ENCODE results near the gene SCGB1D1. TPM values are rescaled to one million over a fixed set of nuclear protein-coding genes. Genes with fewer than 3 reads are reported as not detected.

The SCGB1D1 gene
- polyA plus RNA-seq, 1 of the 3 experiments (the other 2 are of a cell fraction), result not detected

GRCh38 chr11:62150887-62151736 is 38.9 kb upstream of the SCGB1D1 start:
- H3K4me2 ChIP-seq, result no peak overlapping the region
- no peak overlapping the region for H3K27ac ChIP-seq (ENCODE audit: low read depth in 2 of 2, low read length in 1 of 2)
- H2AFZ ChIP-seq (ENCODE audit: low read depth), result no peak overlapping the region
- H3K4me1 ChIP-seq (ENCODE audit: control insufficient read depth in 1 of 2, insufficient read depth in 2 of 2, low read depth in 1 of 2, low read length in 1 of 2), result no peaks in the 10 kb centered on the region
- H3K9ac ChIP-seq, result no peak overlapping the region
- peaks cover 5% of the 10 kb centered on the region for H3F3A ChIP-seq (replicated peaks; ENCODE audit: insufficient read depth)
- WGBS (ENCODE audit: low lambda C conversion rate), result 95% methylated on average over 7 of the region's 10 CpGs
- H3K4me3 ChIP-seq (ENCODE audit: low read depth in 2 of 2, low read length in 1 of 2), result no peak overlapping the region
- no peaks in the 10 kb centered on the region for H3K9me3 ChIP-seq
- POLR2A ChIA-PET, result no interaction called here
- no peaks in the 10 kb centered on the region for H3K9me2 ChIP-seq
- no peaks in the 10 kb centered on the region for H3K27me3 ChIP-seq (ENCODE audit: insufficient read depth)
- H4K20me1 ChIP-seq (ENCODE audit: insufficient read depth), result no peaks in the 10 kb centered on the region
- CTCF ChIA-PET, result interaction anchor here (1.1 to 2.1 kb wide), 3 partner anchors 20 to 160 kb away, joined by 3 to 10 read pairs (median 6); no protein-coding TSS in a partner anchor
- DNase-seq, result no peak
- peaks cover 39 to 65% of the 10 kb centered on the region in 2 experiments for H3K36me3 ChIP-seq (replicated peaks in 1 of 2; ENCODE audit: control insufficient read depth in 1 of 2, insufficient read depth in 2 of 2, low read length in 1 of 2)
- TF ChIP-seq EZH2phosphoT487 (IDR thresholded peaks at IDR 0.05; ENCODE audit: borderline replicate concordance, low read depth) (no peak), GATA2 (CRISPR knock-in tag; IDR thresholded peaks at IDR 0.05) (no peak), FOXM1 (IDR thresholded peaks at IDR 0.05; ENCODE audit: low read depth) (no peak), MEF2A (IDR thresholded peaks at IDR 0.05; ENCODE audit: borderline replicate concordance, low read depth) (no peak), YY1 (IDR thresholded peaks at IDR 0.05; ENCODE audit: low read depth) (no peak), JUND (IDR thresholded peaks at IDR 0.05) (no peak), TCF12 (IDR thresholded peaks at IDR 0.05) (no peak), ELF1 (IDR thresholded peaks at IDR 0.05) (no peak), EP300 (IDR thresholded peaks at IDR 0.05; ENCODE audit: borderline replicate concordance in 1 of 2, low read depth in 1 of 2, low read length in 1 of 2) (no peak), TEAD4 (IDR thresholded peaks at IDR 0.05; ENCODE audit: borderline replicate concordance, insufficient read depth) (no peak), MXI1 (IDR thresholded peaks at IDR 0.05; ENCODE audit: low read depth, low read length) (no peak), RAD21 (IDR thresholded peaks at IDR 0.05; ENCODE audit: low read length) (no peak), FOSL2 (IDR thresholded peaks at IDR 0.05; ENCODE audit: borderline replicate concordance, low read depth) (no peak)
- TF ChIP-seq, protein P1, sequence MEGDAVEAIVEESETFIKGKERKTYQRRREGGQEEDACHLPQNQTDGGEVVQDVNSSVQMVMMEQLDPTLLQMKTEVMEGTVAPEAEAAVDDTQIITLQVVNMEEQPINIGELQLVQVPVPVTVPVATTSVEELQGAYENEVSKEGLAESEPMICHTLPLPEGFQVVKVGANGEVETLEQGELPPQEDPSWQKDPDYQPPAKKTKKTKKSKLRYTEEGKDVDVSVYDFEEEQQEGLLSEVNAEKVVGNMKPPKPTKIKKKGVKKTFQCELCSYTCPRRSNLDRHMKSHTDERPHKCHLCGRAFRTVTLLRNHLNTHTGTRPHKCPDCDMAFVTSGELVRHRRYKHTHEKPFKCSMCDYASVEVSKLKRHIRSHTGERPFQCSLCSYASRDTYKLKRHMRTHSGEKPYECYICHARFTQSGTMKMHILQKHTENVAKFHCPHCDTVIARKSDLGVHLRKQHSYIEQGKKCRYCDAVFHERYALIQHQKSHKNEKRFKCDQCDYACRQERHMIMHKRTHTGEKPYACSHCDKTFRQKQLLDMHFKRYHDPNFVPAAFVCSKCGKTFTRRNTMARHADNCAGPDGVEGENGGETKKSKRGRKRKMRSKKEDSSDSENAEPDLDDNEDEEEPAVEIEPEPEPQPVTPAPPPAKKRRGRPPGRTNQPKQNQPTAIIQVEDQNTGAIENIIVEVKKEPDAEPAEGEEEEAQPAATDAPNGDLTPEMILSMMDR (IDR thresholded peaks at IDR 0.05), result no peak
- TF ChIP-seq, protein P2, sequence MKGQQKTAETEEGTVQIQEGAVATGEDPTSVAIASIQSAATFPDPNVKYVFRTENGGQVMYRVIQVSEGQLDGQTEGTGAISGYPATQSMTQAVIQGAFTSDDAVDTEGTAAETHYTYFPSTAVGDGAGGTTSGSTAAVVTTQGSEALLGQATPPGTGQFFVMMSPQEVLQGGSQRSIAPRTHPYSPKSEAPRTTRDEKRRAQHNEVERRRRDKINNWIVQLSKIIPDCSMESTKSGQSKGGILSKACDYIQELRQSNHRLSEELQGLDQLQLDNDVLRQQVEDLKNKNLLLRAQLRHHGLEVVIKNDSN (IDR thresholded peaks at IDR 0.05; ENCODE audit: borderline replicate concordance, low read depth), result no peak
- TF ChIP-seq, protein P3, sequence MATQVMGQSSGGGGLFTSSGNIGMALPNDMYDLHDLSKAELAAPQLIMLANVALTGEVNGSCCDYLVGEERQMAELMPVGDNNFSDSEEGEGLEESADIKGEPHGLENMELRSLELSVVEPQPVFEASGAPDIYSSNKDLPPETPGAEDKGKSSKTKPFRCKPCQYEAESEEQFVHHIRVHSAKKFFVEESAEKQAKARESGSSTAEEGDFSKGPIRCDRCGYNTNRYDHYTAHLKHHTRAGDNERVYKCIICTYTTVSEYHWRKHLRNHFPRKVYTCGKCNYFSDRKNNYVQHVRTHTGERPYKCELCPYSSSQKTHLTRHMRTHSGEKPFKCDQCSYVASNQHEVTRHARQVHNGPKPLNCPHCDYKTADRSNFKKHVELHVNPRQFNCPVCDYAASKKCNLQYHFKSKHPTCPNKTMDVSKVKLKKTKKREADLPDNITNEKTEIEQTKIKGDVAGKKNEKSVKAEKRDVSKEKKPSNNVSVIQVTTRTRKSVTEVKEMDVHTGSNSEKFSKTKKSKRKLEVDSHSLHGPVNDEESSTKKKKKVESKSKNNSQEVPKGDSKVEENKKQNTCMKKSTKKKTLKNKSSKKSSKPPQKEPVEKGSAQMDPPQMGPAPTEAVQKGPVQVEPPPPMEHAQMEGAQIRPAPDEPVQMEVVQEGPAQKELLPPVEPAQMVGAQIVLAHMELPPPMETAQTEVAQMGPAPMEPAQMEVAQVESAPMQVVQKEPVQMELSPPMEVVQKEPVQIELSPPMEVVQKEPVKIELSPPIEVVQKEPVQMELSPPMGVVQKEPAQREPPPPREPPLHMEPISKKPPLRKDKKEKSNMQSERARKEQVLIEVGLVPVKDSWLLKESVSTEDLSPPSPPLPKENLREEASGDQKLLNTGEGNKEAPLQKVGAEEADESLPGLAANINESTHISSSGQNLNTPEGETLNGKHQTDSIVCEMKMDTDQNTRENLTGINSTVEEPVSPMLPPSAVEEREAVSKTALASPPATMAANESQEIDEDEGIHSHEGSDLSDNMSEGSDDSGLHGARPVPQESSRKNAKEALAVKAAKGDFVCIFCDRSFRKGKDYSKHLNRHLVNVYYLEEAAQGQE (IDR thresholded peaks at IDR 0.05; ENCODE audit: low read depth, low read length), result no peak
- no peaks in the 10 kb centered on the region for H3K79me2 ChIP-seq (ENCODE audit: insufficient read depth)
